Trophoblast cell (in vitro differentiated cells and primary cell): ENCODE results near the gene SEL1L3.

Experiments
- DNase-seq, 2 donors: peaks; one replicate each; pipeline ENCODE4 v3.0.0-alpha.2; 2016
- H2AFZ ChIP-seq: 2 replicates; pipeline ENCODE4 v1.6.1; 2013; ENCODE audit warnings: low read length, moderate library complexity, mild to moderate bottlenecking; ENCODE audit not compliant: insufficient read depth, poor library complexity
- H2AK5ac ChIP-seq: 2 replicates; pipeline ENCODE4 v1.6.1; 2013; ENCODE audit warnings: mild to moderate bottlenecking, low read length
- H2BK120ac ChIP-seq: 2 replicates; pipeline ENCODE4 v1.6.1; 2013; ENCODE audit warnings: low read length, mild to moderate bottlenecking, moderate library complexity; ENCODE audit not compliant: insufficient read depth, poor library complexity
- H2BK12ac ChIP-seq: 2 replicates; pipeline ENCODE4 v1.6.1; 2013; ENCODE audit warnings: mild to moderate bottlenecking, low read length, moderate library complexity
- H2BK5ac ChIP-seq: 2 replicates; pipeline ENCODE4 v1.6.1; 2013; ENCODE audit warnings: low read length, low read depth, moderate library complexity, mild to moderate bottlenecking; ENCODE audit not compliant: poor library complexity
- H3K14ac ChIP-seq: 2 replicates; pipeline ENCODE4 v1.6.1; 2013; ENCODE audit warnings: mild to moderate bottlenecking, low read length
- H3K18ac ChIP-seq: 2 replicates; pipeline ENCODE4 v1.6.1; 2013; ENCODE audit warnings: mild to moderate bottlenecking, low read length
- H3K23ac ChIP-seq: 2 replicates; pipeline ENCODE4 v1.6.1; 2013; ENCODE audit warnings: low read length
- H3K27ac ChIP-seq: 2 replicates; pipeline ENCODE4 v1.5.1; 2013; ENCODE audit warnings: low read depth, mild to moderate bottlenecking, inconsistent platforms, low read length, moderate library complexity
- H3K27me3 ChIP-seq: 2 replicates; pipeline ENCODE4 v1.6.1; 2013; ENCODE audit warnings: inconsistent platforms, mild to moderate bottlenecking, low read length, moderate library complexity; ENCODE audit not compliant: insufficient read depth
- H3K36me3 ChIP-seq, 2 experiments: 1 replicate in 1 of 2; 2 replicates in 1 of 2; pipeline ENCODE4 v1.6.1; 2013; ENCODE audit warnings: low read length in 2 of 2, mild to moderate bottlenecking in 2 of 2, moderate library complexity in 1 of 2; ENCODE audit not compliant: insufficient read depth in 2 of 2, control insufficient read depth in 1 of 2
- H3K4ac ChIP-seq: 2 replicates; pipeline ENCODE4 v1.6.1; 2013; ENCODE audit warnings: low read depth, mild to moderate bottlenecking, low read length, moderate library complexity
- H3K4me1 ChIP-seq, 2 experiments: 1 replicate in 1 of 2; 2 replicates in 1 of 2; pipeline ENCODE4 v1.6.1; 2013; ENCODE audit warnings: low read length in 2 of 2, mild to moderate bottlenecking in 2 of 2, moderate library complexity in 1 of 2; ENCODE audit not compliant: insufficient read depth in 2 of 2, control insufficient read depth in 1 of 2
- H3K4me2 ChIP-seq: 2 replicates; pipeline ENCODE4 v1.6.1; 2013; ENCODE audit warnings: inconsistent platforms, mild to moderate bottlenecking, low read length, moderate library complexity
- H3K4me3 ChIP-seq: 2 replicates; pipeline ENCODE4 v1.5.1; 2013; ENCODE audit warnings: mild to moderate bottlenecking, low read depth, low read length, inconsistent platforms
- H3K79me1 ChIP-seq: one replicate; pipeline ENCODE4 v1.6.1; 2013; ENCODE audit warnings: low read length
- H3K79me2 ChIP-seq: 2 replicates; pipeline ENCODE4 v1.6.1; 2013; ENCODE audit warnings: low read length, mild to moderate bottlenecking; ENCODE audit not compliant: control insufficient read depth, insufficient read depth, poor library complexity
- H3K9ac ChIP-seq: 2 replicates; pipeline ENCODE4 v1.6.1; 2013; ENCODE audit warnings: mild to moderate bottlenecking, low read length
- H3K9me3 ChIP-seq: 2 replicates; pipeline ENCODE4 v1.6.1; 2013; ENCODE audit warnings: low read depth, mild to moderate bottlenecking, control low read depth, inconsistent platforms, low read length; ENCODE audit not compliant: insufficient read depth
- H4K12ac ChIP-seq: 2 replicates; pipeline ENCODE4 v1.6.1; 2013; ENCODE audit warnings: low read depth, mild to moderate bottlenecking, low read length, moderate library complexity
- H4K8ac ChIP-seq: 2 replicates; pipeline ENCODE4 v1.6.1; 2013; ENCODE audit warnings: low read depth, mild to moderate bottlenecking, low read length, moderate library complexity
- H4K91ac ChIP-seq: one replicate; pipeline ENCODE4 v1.6.1; 2013; ENCODE audit warnings: low read depth, mild to moderate bottlenecking, low read length, moderate library complexity
- WGBS: extraction: QIAGEN DNeasy Blood & Tissue Kit; methylation state at CpG from one replicate; pipeline ENCODE4 v1.1.7; 2013; ENCODE audit warnings: missing lambda C conversion rate; ENCODE audit not compliant: insufficient read length, insufficient coverage; ENCODE audit errors: extremely low coverage; 5-methylcytosine and 5-hydroxymethylcytosine counted together

SEL1L3 gene

GRCh38 chr4:25837107-25837506, 25.7 kb downstream of the SEL1L3 start:
- Histone ChIP-seq H3K4ac (no peak overlapping the region), H4K91ac (no peak overlapping the region), H4K12ac (no peak overlapping the region), H3K4me1 (no peaks in the 10 kb centered on the region), H3K27ac (no peak overlapping the region), H3K27me3 (no peaks in the 10 kb centered on the region), H2BK12ac (no peak overlapping the region), H3K79me2 (no peaks in the 10 kb centered on the region), H3K18ac (no peak overlapping the region), H3K9ac (no peak overlapping the region), H2AFZ (no peak overlapping the region), H3K79me1 (no peaks in the 10 kb centered on the region), H3K14ac (no peak overlapping the region), H3K4me3 (no peak overlapping the region), H2AK5ac (no peak overlapping the region), H3K4me2 (no peak overlapping the region), H3K23ac (no peak overlapping the region), H4K8ac (no peak overlapping the region), H2BK120ac (no peak overlapping the region), H3K36me3 (no peaks in the 10 kb centered on the region), H2BK5ac (no peak overlapping the region), H3K9me3 (no peaks in the 10 kb centered on the region)
- no CpG with 5 or more reads among the region's 4 CpGs for WGBS
- DNase-seq: no peak

GRCh38 chr4:25835384-25835783, 27.4 kb downstream of the SEL1L3 start:
- Histone ChIP-seq H2AFZ (no peak overlapping the region), H3K27me3 (no peaks in the 10 kb centered on the region), H3K4me2 (no peak overlapping the region), H3K9ac (no peak overlapping the region), H3K9me3 (no peaks in the 10 kb centered on the region), H2AK5ac (no peak overlapping the region), H3K14ac (no peak overlapping the region), H2BK120ac (no peak overlapping the region), H4K91ac (no peak overlapping the region), H4K8ac (no peak overlapping the region), H3K27ac (no peak overlapping the region), H2BK12ac (no peak overlapping the region), H3K4me1 (no peaks in the 10 kb centered on the region), H3K36me3 (no peaks in the 10 kb centered on the region), H3K4ac (no peak overlapping the region), H3K18ac (no peak overlapping the region), H4K12ac (no peak overlapping the region), H2BK5ac (no peak overlapping the region), H3K23ac (no peak overlapping the region), H3K79me2 (no peaks in the 10 kb centered on the region), H3K79me1 (no peaks in the 10 kb centered on the region), H3K4me3 (no peak overlapping the region)
- DNase-seq: no peak
- no CpG with 5 or more reads among the region's 1 CpG for WGBS

- no peak overlapping the region for H2AFZ ChIP-seq
- H2BK12ac ChIP-seq: no peak overlapping the region
- no peak overlapping the region for H3K14ac ChIP-seq
- no peak overlapping the region for H3K18ac ChIP-seq
- H4K12ac ChIP-seq: no peak overlapping the region
- no peak overlapping the region for H2BK5ac ChIP-seq
- H3K79me2 ChIP-seq: no peaks in the 10 kb centered on the region
- no peak overlapping the region for H3K4ac ChIP-seq
- no peak overlapping the region for H3K4me3 ChIP-seq
- no peak overlapping the region for H3K27ac ChIP-seq
- H3K36me3 ChIP-seq: no peaks in the 10 kb centered on the region
- no peak overlapping the region for H3K23ac ChIP-seq
- H3K27me3 ChIP-seq: no peaks in the 10 kb centered on the region
- no CpG with 5 or more reads among the region's 5 CpGs for WGBS
- no peaks in the 10 kb centered on the region for H3K4me1 ChIP-seq
- H4K91ac ChIP-seq: no peak overlapping the region
- H3K9me3 ChIP-seq: no peaks in the 10 kb centered on the region
- no peak overlapping the region for H3K4me2 ChIP-seq
- no peak overlapping the region for H4K8ac ChIP-seq
- H2BK120ac ChIP-seq: no peak overlapping the region
- no peak for DNase-seq
- no peak overlapping the region for H3K9ac ChIP-seq
- H3K79me1 ChIP-seq: no peaks in the 10 kb centered on the region
- H2AK5ac ChIP-seq: no peak overlapping the region
These were observed 28.2 kb downstream of the SEL1L3 start for GRCh38 chr4:25834411-25835107.

GRCh38 chr4:25830548-25830947, 32.2 kb downstream of the SEL1L3 start:
- Histone ChIP-seq H2BK120ac (no peak overlapping the region), H3K27ac (no peak overlapping the region), H3K23ac (no peak overlapping the region), H3K36me3 (no peaks in the 10 kb centered on the region), H3K14ac (no peak overlapping the region), H3K9ac (no peak overlapping the region), H4K12ac (no peak overlapping the region), H3K79me1 (no peaks in the 10 kb centered on the region), H2BK12ac (no peak overlapping the region), H3K27me3 (no peaks in the 10 kb centered on the region), H2BK5ac (no peak overlapping the region), H3K9me3 (no peaks in the 10 kb centered on the region), H3K79me2 (no peaks in the 10 kb centered on the region), H3K4ac (no peak overlapping the region), H3K4me1 (no peaks in the 10 kb centered on the region), H2AK5ac (no peak overlapping the region), H3K4me2 (no peak overlapping the region), H4K8ac (no peak overlapping the region), H3K18ac (no peak overlapping the region), H4K91ac (no peak overlapping the region), H2AFZ (no peak overlapping the region), H3K4me3 (no peak overlapping the region)
- DNase-seq: no peak
- WGBS: no CpG with 5 or more reads among the region's 5 CpGs
